AG08395 (cell line): ENCODE results near the gene ADPRHL1.
"Not testable (repeated sequence)": the region's sequence is repeated elsewhere in the genome, so short reads cannot be mapped to it uniquely, and the experiment has no call there.

Experiments used
- DNase-seq: peaks from one replicate; pipeline ENCODE4 v3.0.0; 2012; ENCODE audit warnings: mixed read lengths, low spot score

ADPRHL1 gene

DNA sequence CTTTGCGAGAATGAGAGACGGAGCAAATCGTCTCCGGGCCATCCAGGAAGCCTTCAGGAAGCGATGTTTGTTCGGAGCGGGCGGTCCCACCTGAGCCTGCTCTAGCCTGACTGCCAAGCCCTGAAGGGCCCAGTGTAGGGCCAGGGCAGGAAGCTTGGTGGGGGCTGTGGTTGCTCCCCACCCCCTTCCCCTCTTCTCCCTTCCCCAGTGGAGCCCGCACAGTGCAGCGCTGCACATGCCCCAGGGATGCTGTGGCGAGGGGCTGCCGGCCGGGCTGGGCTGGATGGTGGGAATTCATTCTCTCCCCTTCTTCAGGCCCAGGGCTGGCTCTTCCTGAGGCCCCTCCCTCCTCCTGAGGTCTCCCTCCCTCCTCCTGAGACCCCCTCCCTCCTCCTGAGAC, 82.2 kb downstream of the ADPRHL1 start:
- DNase-seq: no peak

DNA sequence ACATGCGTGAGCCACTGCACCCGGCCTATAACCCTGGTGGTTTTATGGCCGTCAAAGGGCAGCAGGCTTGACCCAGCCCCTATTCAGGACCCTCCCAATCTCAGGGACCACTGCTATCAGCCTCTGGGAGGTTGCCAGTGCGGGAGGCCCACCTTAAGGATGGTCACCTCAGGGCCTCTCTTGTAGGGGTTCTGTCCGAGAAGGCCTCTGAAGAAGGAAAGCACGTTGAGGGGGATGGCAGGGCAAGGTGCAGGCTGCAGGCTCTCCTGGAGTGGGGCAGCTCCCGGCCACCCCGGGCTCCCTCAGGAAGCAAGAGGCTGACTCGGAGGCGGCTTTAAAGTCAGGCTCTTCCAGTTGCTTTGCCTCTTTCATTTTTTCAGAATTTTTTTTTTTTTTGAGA, 83.4 kb downstream of the ADPRHL1 start:
- no peak for DNase-seq

GRCh38 chr13:113369189-113369588, 84.1 kb downstream of the ADPRHL1 start:
- DNase-seq: no peak

- not testable (repeated sequence) for DNase-seq
These were observed 84.9 kb downstream of the ADPRHL1 start for GRCh38 chr13:113368353-113368752.

DNA sequence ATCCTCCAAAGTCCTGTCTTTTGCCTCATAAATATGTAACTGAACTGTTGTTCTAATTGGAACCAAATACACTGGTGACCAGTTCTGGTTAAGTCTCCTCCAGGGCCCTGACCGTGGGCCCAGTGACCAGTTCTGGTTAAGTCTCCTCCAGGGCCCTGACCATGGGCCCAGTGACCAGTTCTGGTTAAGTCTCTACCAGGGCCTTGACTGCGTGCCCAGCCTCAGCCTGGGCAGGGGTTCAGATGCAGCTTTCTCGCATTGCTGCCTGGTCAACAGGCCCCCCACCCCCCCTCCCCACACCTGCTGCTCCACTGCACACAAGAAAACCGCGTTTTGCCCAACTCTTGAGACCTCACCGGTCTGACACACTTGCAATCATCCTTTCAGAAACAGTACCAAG, 85.5 kb downstream of the ADPRHL1 start:
- no peak for DNase-seq

DNA sequence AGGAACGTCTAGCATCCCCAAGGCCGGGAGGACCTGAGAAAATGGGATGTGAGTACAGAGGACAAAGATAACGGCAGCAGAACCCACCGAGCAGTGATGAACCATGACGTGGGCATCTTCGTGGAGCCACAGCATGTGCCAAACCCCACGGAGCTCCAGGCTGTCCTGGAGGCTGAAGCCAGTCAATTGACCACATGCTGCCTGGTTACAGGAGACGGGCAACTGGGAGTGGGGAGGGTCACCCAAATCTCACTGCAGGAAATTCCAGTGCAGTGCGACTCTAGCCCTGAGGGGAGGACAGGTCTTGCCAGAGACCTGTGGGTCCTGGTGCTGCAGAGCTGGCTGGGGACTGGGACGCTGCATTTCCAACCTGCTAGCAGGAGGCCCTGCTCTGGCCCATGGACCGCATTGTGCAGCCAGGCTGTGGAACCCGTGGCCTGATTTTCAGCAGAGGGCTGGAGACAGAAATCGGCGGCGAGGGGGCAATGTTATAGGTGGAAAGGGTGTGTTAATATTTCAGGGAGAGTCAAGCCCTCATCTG, 86.2 kb downstream of the ADPRHL1 start:
- DNase-seq: no peak

- no peak for DNase-seq
These were observed 87.2 kb downstream of the ADPRHL1 start for GRCh38 chr13:113365971-113366588.

GRCh38 chr13:113365583-113365970, 87.7 kb downstream of the ADPRHL1 start:
- DNase-seq: no peak

GRCh38 chr13:113364901-113365582, 88.2 kb downstream of the ADPRHL1 start:
- peak; percentile 13 for DNase-seq

- peak; percentile 31 for DNase-seq
These were observed 88.9 kb downstream of the ADPRHL1 start for GRCh38 chr13:113364311-113364889.

GRCh38 chr13:113361406-113361805, 91.9 kb downstream of the ADPRHL1 start:
- DNase-seq: no peak

GRCh38 chr13:113360446-113360845, 92.8 kb downstream of the ADPRHL1 start:
- no peak for DNase-seq

DNA sequence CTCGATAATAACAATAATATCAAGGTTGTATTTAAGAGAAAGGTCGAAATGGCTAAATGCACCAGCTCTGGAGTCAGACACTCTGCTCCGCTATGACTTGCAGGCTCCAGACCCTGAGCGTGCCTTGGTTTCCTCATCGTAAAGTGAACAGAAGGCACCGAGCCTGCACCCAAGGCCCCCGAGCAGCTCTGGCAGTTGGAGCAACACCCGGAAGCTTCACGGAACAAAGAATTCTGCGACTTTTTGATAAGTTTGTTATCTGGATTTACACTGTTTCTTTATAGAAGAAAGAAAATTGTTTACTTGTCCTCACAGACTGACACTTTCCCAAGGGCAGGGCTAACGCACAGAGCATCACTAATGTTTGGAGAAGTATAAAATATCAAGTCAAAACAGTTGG, 93.7 kb downstream of the ADPRHL1 start:
- no peak for DNase-seq

- no peak for DNase-seq
These were observed 94.6 kb downstream of the ADPRHL1 start for GRCh38 chr13:113358653-113359190.

DNA sequence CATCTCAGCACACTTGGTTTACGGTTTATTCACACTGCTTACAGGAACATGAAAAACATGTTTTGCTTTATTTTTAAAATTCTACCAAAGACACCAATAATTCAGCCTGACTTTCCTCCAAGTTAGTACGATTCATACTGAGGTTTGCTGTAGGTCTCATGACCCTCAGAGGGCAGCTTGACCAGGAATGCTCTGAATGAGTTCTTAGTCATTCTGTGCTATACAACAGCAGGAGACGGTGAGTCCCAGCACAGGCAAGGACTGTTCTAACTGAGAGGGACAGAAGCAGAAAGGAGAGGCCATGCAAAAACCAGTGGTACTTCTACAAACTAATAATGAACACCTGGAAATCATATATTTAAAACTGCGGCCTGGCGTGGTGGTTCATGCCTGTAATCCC, 95.8 kb downstream of the ADPRHL1 start:
- DNase-seq: peak; percentile 68

DNA sequence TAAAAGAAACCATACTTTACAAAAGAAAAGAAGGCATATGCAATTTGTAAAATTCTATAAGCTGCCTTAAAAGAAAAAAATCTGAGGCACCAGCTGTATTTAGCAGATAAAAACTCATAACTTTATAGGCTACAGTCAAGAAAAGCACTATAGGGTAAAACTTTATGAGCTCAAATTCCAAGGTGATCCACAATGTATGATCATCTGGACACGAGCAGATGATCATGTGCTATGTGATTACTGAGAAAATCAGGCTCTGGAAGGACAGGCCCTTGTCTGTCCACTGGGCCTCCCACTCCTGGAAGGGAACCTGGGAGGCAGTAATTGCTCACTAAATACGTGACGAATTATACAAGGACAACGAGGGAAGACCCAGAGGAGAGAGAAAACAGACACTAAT, 96.7 kb downstream of the ADPRHL1 start:
- no peak for DNase-seq

DNA sequence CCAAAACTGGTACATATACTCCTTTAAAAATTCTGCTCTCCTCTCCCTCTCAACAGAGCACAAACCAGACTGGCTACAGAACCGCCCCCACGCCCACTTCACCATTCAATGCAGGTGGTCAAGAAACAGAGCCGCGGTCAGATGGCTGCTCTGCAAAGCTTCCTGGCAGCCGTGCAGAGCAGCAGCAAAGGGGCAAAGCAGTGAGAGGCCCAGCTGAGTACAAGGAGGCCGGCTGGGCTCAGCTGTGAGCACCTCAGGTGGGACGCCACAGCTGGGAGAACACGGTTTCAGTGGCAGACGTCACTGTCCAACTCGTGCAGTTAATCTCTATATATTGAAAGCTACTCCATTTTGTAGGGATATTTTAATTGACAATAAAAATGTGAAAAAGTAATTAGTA, 97.7 kb downstream of the ADPRHL1 start:
- DNase-seq: no peak

- DNase-seq: no peak
These were observed 98.3 kb downstream of the ADPRHL1 start for GRCh38 chr13:113354831-113355610.

- DNase-seq: no peak
These were observed 100.0 kb downstream of the ADPRHL1 start for GRCh38 chr13:113353254-113353653.

GRCh38 chr13:113351514-113352026, 101.7 kb downstream of the ADPRHL1 start:
- DNase-seq: no peak

DNA sequence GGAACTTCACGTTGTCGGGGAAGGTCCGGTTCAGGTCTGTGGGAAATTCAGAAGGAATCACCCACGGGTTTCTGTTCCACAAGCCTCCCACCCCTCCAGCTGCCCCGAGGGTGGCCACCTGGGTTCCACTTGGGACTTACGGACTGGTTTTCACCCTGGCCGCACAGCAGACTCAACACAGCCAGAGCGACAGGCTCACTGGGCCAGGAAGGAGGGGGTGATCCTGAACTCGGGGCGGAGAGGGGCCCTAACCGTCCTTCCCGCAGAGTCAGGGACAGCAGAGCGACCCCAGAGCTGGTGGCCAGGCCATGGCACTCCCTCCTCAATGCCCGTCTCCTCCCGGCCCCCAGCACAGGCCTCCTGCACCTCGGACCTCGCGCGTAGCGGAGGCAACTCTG, 102.4 kb downstream of the ADPRHL1 start:
- DNase-seq: no peak
